PC-3 (cell line): ENCODE measurements around the gene COL10A1. TPM values are rescaled to one million over a fixed set of nuclear protein-coding genes. Genes with fewer than 3 reads are reported as not detected.

Experiments used
- ATAC-seq: fragments of 200-7000 bp; cut with Tn5 transposase; 2 replicates; pipeline ENCODE4 v1.9.1; 2020; ENCODE audit warnings: mild to moderate bottlenecking, moderate library complexity
- BruUV-seq: library from RNA; stranded (reverse); fragments of 400-500 nt; replicated peaks from 2 replicates; lab custom pipeline; 2021; lab: Mats Ljungman, UMichigan
- CTCF ChIA-PET: fragments of 300-600 bp; sonication (Branson Sonifier 250); formaldehyde crosslinking; loops from one replicate; lab custom pipeline; 2022; ENCODE audit warnings: antibody characterized with exemption; lab: Charles Lee
- POLR2A ChIA-PET: fragments of 300-600 bp; sonication (Branson Sonifier 250); formaldehyde crosslinking; loops from one replicate; lab custom pipeline; 2022; ENCODE audit warnings: antibody characterized with exemption; ENCODE audit not compliant: unreplicated experiment; lab: Charles Lee
- DNase-seq: peaks from one replicate; pipeline ENCODE4 v3.0.0-alpha.2; 2015
- H2AFZ ChIP-seq: fragments of 300-600 bp; sonication (generic); 2 replicates; pipeline ENCODE4 v1.6.0; 2016; ENCODE audit warnings: antibody characterized with exemption, low read length
- H3F3A ChIP-seq: fragments of 300-600 bp; sonication (generic); one replicate; pipeline ENCODE4 v1.6.0; 2017; ENCODE audit warnings: antibody characterized with exemption, low read length, control low read depth, mild to moderate bottlenecking; ENCODE audit not compliant: unreplicated experiment
- H3K27ac ChIP-seq: fragments of 300-600 bp; sonication (generic); 2 replicates; pipeline ENCODE4 v1.5.1; 2016; ENCODE audit warnings: mild to moderate bottlenecking, low read length
- H3K27me3 ChIP-seq: fragments of 300-600 bp; sonication (generic); 2 replicates; pipeline ENCODE4 v1.6.1; 2016; ENCODE audit warnings: low read length, mixed read lengths
- H3K36me3 ChIP-seq: fragments of 300-600 bp; sonication (generic); 2 replicates; pipeline ENCODE4 v1.6.1; 2016; ENCODE audit warnings: low read depth, mixed run types, low read length, mixed read lengths
- H3K4me1 ChIP-seq: fragments of 300-600 bp; sonication (generic); 2 replicates; pipeline ENCODE4 v1.5.1; 2016; ENCODE audit warnings: low read length; ENCODE audit not compliant: insufficient read depth
- H3K4me2 ChIP-seq: fragments of 300-600 bp; sonication (generic); 2 replicates; pipeline ENCODE4 v1.6.0; 2016; ENCODE audit warnings: low read length
- H3K4me3 ChIP-seq: fragments of 300-600 bp; sonication (generic); 2 replicates; pipeline ENCODE4 v1.5.1; 2016; ENCODE audit warnings: mild to moderate bottlenecking, low read length, mixed read lengths
- H3K79me2 ChIP-seq: fragments of 300-600 bp; sonication (generic); 2 replicates; pipeline ENCODE4 v1.6.1; 2017; ENCODE audit warnings: low read length, mixed read lengths
- H3K9ac ChIP-seq: fragments of 300-600 bp; sonication (generic); 2 replicates; pipeline ENCODE4 v1.6.0; 2016; ENCODE audit warnings: mild to moderate bottlenecking, low read length
- H3K9me2 ChIP-seq: fragments of 300-600 bp; sonication (generic); replicated peaks from 2 replicates; pipeline ENCODE4 v1.6.1; 2016; ENCODE audit warnings: mixed run types, low read length, mixed read lengths
- H3K9me3 ChIP-seq: fragments of 300-600 bp; sonication (generic); 2 replicates; pipeline ENCODE4 v1.6.1; 2016; ENCODE audit warnings: low read length, mixed read lengths
- H4K20me1 ChIP-seq: fragments of 300-600 bp; sonication (generic); 2 replicates; pipeline ENCODE4 v1.6.1; 2016; ENCODE audit warnings: low read length, mixed read lengths
- EZH2 ChIP-seq: fragments of 300-600 bp; sonication (generic); IDR thresholded peaks from one replicate; pipeline ENCODE4 v1.6.1; 2017; ENCODE audit warnings: antibody characterized with exemption, mild to moderate bottlenecking, low read length; ENCODE audit not compliant: unreplicated experiment
- EZH2phosphoT487 ChIP-seq: fragments of 300-600 bp; sonication (generic); IDR thresholded peaks from 2 replicates; pipeline ENCODE4 v1.6.1; 2018; ENCODE audit warnings: mild to moderate bottlenecking, antibody characterized with exemption, low read length, borderline replicate concordance
- intact Hi-C: fragments of 100-400 bp; cut with micrococcal nuclease; formaldehyde crosslinking; loops from 2 replicates; pipeline ENCODE4 v1.9.0; 2023
- total RNA-seq: library from RNA; depleted of rRNA; stranded (reverse); fragments of >200 nt; gene quantifications from 2 replicates; pipeline ENCODE4 v1.2.3, GENCODE V29; 2014
- TF ChIP-seq, protein P1 (sequence below): fragments of 300-600 bp; sonication (generic); conservative IDR thresholded peaks from 2 replicates; pipeline ENCODE4 v1.5.1; 2017; ENCODE audit warnings: antibody characterized with exemption, low read depth, mild to moderate bottlenecking, low read length

The COL10A1 gene
- total RNA-seq, 1 experiment from 2014 or later: not detected

GRCh38 chr6:116073765-116074440 lies 52.0 kb downstream of the COL10A1 start:
- intact Hi-C loops: loop anchor here (5.0 kb wide), 1 partner anchor 47 kb away; no protein-coding TSS in a partner anchor
- peaks cover 45% of the 10 kb centered on the region for H3K4me1 ChIP-seq
- H3K36me3 ChIP-seq: no peaks in the 10 kb centered on the region
- peak; percentile 73 for ATAC-seq
- ChIA-PET POLR2A (interaction anchor here (0.5 to 0.6 kb wide), 3 partner anchors 26 to 303 kb away, joined by 3 to 4 read pairs (median 3); no protein-coding TSS in a partner anchor), CTCF (interaction anchor here (0.6 kb wide), 1 partner anchor 63 kb away, joined by 5 read pairs; no protein-coding TSS in a partner anchor)
- peak overlapping the region; percentile 39 for H3K27ac ChIP-seq
- no peak overlapping the region for H3K4me3 ChIP-seq
- no peak overlapping the region for H2AFZ ChIP-seq
- H3K9me3 ChIP-seq: no peaks in the 10 kb centered on the region
- H3K9me2 ChIP-seq: no peaks in the 10 kb centered on the region
- no peak overlapping the region for H3K9ac ChIP-seq
- H3K79me2 ChIP-seq: no peaks in the 10 kb centered on the region
- DNase-seq: peak; percentile 85
- TF ChIP-seq EZH2phosphoT487 (no peak), EZH2 (no peak)
- TF ChIP-seq, protein P1, sequence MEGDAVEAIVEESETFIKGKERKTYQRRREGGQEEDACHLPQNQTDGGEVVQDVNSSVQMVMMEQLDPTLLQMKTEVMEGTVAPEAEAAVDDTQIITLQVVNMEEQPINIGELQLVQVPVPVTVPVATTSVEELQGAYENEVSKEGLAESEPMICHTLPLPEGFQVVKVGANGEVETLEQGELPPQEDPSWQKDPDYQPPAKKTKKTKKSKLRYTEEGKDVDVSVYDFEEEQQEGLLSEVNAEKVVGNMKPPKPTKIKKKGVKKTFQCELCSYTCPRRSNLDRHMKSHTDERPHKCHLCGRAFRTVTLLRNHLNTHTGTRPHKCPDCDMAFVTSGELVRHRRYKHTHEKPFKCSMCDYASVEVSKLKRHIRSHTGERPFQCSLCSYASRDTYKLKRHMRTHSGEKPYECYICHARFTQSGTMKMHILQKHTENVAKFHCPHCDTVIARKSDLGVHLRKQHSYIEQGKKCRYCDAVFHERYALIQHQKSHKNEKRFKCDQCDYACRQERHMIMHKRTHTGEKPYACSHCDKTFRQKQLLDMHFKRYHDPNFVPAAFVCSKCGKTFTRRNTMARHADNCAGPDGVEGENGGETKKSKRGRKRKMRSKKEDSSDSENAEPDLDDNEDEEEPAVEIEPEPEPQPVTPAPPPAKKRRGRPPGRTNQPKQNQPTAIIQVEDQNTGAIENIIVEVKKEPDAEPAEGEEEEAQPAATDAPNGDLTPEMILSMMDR: no peak
- no peaks in the 10 kb centered on the region for H4K20me1 ChIP-seq
- H3K4me2 ChIP-seq: peak overlapping the region; percentile 56
- no peaks in the 10 kb centered on the region for H3K27me3 ChIP-seq
- no TSS peak for BruUV-seq
- H3F3A ChIP-seq: no peaks in the 10 kb centered on the region

- no peaks in the 10 kb centered on the region for H3K9me3 ChIP-seq
- ChIA-PET CTCF (no interaction called here), POLR2A (no interaction called here)
- intact Hi-C loops: loop anchor here (5.0 kb wide), 1 partner anchor 45 kb away; no protein-coding TSS in a partner anchor
- no TSS peak for BruUV-seq
- no peaks in the 10 kb centered on the region for H3K79me2 ChIP-seq
- H3K36me3 ChIP-seq: no peaks in the 10 kb centered on the region
- no peak overlapping the region for H3K4me3 ChIP-seq
- no peaks in the 10 kb centered on the region for H3K27me3 ChIP-seq
- no peaks in the 10 kb centered on the region for H4K20me1 ChIP-seq
- TF ChIP-seq, protein P1: no peak
- TF ChIP-seq EZH2: no peak
- TF ChIP-seq EZH2phosphoT487: no peak
- H2AFZ ChIP-seq: no peak overlapping the region
- no peak overlapping the region for H3K27ac ChIP-seq
- H3K9me2 ChIP-seq: no peaks in the 10 kb centered on the region
- ATAC-seq (no peak), DNase-seq (no peak)
- peaks cover 45% of the 10 kb centered on the region for H3K4me1 ChIP-seq
- H3F3A ChIP-seq: no peaks in the 10 kb centered on the region
- no peak overlapping the region for H3K9ac ChIP-seq
- no peak overlapping the region for H3K4me2 ChIP-seq
Observed at GRCh38 chr6:116072368-116072767, 53.6 kb downstream of the COL10A1 start.
